ENCODE data around the gene PFDN1.

Gene PFDN1

GRCh38 chr5:140258873-140259272, 44.0 kb downstream of the PFDN1 start:
- no peak for DNase-seq (ENCODE audit: low read depth)

- DNase-seq (ENCODE audit: low read depth): no peak
Observed at GRCh38 chr5:140258016-140258415, 44.9 kb downstream of the PFDN1 start.

DNA sequence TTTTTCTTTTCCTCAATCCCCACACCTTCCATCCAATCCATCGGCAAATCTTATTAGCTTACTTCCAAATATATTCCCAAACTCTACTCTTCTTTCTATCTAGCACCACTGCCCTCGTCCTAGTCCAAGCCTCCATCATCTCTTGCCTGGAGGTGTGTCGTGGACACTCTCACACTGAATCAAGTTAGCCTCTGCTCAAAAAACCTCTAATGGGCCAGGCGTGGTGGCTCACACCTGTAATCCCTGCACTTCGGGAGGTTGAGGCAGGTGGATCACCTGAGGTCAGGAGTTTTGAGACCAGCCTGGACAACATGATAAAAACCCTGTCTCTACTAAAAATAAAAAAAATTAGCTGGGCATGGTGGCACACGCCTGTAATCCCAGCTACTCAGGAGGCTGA, 46.2 kb downstream of the PFDN1 start:
- DNase-seq (ENCODE audit: low read depth): no peak

- no peak for DNase-seq (ENCODE audit: low read depth)
Observed at GRCh38 chr5:140255460-140256157, 47.3 kb downstream of the PFDN1 start.

DNA sequence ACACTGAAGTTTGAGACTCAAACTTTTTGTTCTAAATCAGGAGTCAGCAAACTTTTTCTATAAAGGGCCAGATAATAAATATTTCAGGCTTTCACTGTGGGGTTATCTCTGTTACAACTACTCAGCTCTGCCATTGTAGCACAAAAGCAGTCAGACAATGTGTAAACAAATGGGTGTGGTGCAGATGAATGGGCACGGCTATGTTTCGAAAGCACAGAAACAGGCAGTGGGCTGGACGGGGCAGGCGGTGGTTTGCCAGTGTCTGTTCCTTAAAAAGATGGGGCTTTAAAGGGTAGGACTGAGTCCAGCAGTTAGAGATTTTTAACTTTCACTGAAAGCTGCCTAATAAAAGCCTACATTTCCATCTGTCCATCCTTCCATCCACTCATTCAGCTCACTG, 48.9 kb downstream of the PFDN1 start:
- no peak for DNase-seq (ENCODE audit: low read depth)

DNA sequence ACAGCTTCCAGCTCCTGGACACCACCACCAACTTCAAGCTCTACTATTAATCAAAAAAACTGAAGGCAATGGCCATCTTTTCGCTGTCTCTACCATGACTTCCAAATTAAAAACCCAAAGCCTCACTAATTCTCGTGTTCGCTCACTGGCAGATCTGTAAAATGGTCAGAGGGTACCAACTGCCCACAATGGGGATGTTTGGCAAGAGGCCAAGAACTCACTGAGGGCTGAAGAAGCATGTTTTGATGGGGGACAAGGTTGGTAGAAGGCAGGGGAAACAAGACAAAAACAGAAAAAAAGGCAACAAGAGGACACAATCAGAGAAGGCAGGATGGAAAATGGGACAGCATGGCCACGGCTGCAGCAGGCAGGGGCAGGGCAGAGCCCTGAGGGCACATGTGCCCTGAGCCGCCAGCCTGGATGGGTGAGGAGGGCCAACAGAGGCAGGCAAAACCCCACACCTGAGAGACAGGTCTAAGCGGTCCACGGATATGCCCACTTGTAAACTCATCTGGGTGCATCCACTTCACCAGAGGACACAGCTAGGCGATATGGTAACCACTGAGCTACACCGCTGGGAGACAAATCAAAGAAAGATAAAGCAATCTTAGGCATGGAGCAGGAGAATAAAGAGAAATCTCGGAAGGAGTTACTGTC, 50.3 kb downstream of the PFDN1 start:
- DNase-seq (ENCODE audit: low read depth): no peak

DNA sequence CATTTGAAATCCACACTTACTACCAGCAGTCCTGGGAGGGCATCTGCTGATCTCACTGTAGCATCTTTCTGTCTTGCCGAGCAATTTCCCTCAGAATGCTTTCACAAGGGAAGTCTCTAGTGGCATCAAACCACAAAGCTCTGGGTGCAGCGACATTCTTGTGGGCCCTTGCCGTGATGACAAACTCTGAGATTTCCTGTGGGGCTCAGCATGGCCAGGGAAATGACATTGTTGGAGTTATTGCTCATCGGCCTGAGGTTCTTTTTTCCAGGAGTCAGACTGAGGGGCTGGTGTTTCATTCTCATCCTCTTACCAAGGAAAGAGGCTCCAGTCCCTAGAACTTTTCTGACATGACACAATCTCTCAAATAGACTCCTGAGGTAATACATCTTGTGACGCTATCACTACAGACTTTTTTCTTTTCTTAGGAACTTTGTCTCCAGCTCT, 51.4 kb downstream of the PFDN1 start:
- no peak for DNase-seq (ENCODE audit: low read depth)

- DNase-seq (ENCODE audit: low read depth): no peak
Observed at GRCh38 chr5:140250386-140250785, 52.5 kb downstream of the PFDN1 start.

- no peak for DNase-seq (ENCODE audit: low read depth)
Observed at GRCh38 chr5:140249536-140249935, 53.4 kb downstream of the PFDN1 start.

- no peak for DNase-seq (ENCODE audit: low read depth)
Observed at GRCh38 chr5:140248414-140248813, 54.5 kb downstream of the PFDN1 start.

GRCh38 chr5:140246378-140247122, 56.4 kb downstream of the PFDN1 start:
- no peak for DNase-seq (ENCODE audit: low read depth)

DNA sequence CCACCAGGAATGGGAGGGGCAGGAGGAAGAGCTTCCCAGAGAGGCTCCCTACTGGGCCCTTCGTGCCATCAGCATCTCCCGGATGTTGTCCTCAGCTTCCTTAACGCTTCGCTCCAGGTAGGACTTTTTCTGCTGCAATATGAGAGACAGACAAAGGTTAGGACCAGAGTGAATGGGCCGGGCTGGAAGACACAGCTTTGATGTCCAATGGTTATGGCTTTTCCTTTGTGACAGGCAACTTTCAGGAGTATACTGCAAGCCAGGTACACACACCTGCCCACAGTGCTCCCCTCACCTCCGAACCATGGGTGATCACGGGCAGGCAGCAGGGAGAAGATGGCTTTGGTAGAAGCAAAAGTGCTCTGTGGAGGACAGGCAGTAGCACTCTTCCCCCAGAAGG, 57.0 kb downstream of the PFDN1 start:
- no peak for DNase-seq (ENCODE audit: low read depth)

GRCh38 chr5:140245341-140245740, 57.6 kb downstream of the PFDN1 start:
- DNase-seq (ENCODE audit: low read depth): no peak

DNA sequence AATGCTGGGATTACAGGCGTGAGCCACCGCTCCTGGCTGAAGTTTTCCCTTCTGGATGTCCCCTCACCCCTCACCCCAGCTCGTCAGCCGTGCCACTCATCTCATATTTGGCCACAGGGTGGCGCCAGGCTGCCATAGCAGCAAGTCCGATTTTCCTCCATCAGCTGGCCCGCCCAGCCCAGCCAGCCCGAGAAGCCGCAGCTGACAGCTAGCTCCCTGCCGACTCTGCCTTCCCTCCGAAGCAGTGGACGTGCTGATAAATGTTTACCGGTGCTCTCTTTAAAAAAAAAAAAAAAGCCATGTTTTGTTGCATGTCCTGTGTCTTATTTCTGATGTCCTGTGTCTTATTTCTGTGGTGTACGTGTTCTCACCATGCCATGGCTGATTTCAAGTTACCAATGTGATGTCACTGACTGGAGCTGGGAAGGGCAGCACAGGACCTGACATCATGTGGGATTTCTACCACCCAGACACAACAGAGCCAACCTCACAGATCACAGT, 58.3 kb downstream of the PFDN1 start:
- DNase-seq (ENCODE audit: low read depth): peak; percentile 39

DNA sequence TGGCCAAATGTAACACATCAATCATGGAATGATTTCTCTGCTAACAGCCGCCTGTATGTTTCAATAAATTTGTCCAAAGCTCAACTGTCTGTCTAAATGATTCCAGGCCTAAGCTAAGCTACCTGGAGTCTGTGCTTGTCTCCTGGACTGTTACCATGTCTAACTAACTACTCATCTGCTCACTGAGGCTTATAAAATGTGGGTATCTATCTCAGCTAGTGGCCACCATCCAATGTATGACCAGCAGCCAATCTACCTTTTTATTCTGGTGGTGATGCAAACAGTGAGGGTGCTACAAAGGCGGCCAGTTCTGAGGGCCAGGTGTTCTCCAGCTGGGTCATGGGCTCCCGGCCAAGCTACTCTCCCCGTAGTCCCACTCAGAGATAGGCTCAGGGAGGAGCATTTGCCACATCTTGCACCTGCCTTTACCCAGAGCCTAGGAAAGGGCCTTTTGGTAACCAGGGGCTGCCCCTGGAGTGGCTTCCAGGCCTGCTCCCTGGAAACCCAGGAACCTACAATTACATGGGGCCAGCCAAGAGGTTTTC, 59.1 kb downstream of the PFDN1 start:
- no peak for DNase-seq (ENCODE audit: low read depth)

DNA sequence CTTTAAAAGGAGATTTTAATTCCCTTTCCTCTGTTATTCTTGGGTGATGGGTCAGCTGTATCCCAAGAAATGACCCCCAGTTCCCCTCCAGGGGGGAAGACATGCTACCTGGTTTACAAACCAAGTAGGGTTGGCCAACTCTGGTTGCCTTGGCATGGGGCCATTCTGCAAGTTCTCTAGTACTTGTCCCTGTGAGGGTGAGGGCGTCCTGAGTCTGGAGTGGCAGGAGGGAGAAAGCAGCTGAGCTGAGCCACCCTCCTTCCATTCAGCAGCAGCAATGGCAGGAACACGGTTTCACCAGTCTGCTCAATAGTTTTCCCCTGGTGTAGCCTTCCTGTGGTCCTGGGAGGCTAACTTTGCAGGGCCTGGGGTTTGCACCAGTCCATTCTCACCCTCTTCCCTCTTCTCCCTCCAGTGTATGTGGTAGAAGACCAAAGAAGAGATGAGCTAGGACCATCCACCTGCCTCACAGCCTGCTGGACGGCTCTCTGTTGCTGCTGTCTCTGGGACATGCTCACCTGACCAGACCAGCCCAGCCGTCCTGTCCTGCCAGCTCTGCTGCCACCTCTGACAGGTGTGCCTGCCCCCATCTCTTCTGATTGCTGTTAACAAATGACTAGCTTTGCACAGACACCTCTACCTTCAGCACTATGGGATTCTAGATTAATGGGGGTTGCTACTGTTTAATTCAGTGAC, 59.9 kb downstream of the PFDN1 start:
- no peak for DNase-seq (ENCODE audit: low read depth)

DNA sequence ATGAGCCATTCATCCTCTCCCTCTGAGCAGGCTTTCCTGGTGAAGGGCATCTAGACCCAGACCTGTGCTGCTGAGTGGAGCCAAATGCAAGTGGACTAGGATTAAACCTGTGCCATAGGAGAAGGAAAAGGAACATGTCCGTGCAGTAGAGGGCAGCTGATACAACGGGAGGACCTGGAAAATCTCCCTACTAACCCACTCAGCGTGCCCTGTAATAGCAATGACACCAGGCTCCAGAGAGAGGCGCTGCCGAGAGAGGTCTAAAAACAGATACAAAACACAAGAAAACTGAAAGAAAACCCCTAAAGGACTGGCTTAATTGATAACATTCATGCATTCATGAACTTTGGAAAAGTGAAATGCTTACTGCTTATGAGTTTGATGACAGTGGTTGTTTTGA, 60.8 kb downstream of the PFDN1 start:
- DNase-seq (ENCODE audit: low read depth): no peak

DNA sequence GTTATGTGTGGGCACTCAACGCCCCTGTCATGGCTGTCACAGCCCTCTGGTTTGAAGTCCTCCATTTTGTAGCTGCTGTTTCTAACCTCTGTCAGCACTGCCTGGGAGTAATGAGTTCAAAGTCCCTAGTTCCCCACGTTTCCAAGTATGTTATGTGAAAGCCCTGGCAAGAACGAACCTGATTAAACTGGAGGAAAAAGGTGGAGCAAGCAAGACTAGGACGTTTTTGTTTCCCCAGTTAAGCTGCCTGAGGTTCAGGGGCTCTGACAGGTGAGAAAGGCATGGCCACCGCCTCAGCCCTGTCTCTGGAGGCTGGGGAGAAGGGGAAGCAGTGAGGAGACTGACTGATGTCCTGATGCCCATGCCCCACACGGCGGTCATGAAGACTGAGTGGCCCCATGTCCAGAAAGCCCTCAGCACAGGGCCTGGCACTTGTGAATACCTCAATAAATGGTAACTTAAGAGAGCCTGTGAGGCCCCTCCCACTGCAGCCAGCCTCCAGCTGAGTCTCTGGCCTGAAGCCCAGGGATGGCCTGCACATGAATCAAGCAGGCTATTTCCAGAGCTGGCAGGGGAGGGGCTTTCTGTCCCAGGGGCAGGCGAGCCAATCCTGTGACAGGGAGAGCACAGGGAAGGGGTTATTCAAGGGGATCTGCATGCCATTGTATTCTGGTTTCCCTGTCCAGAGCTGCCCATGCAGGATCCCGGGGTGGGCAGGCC, 61.8 kb downstream of the PFDN1 start:
- no peak for DNase-seq (ENCODE audit: low read depth)

DNA sequence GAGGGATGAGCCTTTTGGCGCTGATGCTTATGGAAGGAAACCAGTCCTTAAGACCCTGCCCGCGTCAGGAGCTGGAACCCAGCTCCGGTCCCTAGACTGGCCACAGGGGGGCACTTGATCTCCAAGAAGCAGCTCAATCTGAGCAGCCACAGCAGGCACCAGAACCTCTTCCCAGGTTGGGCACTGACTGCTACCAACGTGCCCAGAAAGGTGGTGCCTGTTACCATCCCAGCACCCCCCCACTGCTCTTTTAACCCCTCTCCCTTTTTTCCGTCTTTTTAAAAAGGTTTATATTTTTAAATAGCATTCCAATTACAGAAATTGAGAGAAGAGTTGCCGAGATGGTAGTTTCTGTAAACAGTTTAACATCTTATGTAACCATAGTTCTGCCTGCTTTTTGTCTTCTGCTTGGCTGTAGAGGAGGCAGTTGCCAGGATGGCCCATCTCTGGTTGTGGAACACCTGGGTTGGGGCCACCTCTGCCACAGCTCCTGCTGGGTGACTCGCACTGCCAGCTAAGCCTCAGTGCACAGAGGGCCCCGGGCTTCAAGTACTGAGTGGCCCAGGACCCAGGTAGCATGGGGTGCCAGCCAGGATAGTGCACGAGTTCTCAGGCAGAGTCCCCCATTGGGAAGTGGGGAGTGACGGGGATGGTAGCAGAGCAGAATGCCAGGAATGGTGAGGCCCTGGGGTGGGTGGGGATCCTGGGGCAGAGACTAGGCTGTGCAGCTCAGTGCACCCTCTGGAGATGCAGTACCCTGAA, 62.8 kb downstream of the PFDN1 start:
- DNase-seq (ENCODE audit: low read depth): no peak

GRCh38 chr5:140239461-140239860, 63.4 kb downstream of the PFDN1 start:
- no peak for DNase-seq (ENCODE audit: low read depth)

GRCh38 chr5:140238756-140239155, 64.1 kb downstream of the PFDN1 start:
- no peak for DNase-seq (ENCODE audit: low read depth)
